ENCODE measurements around the gene PAX7. TPM values are rescaled to one million over a fixed set of nuclear protein-coding genes. Genes with fewer than 3 reads are reported as not detected.

PAX7 gene
- total RNA-seq, 4 donors from 2014 or later = not detected

GRCh38 chr1:18602533-18603211 lies 28.0 kb upstream of the PAX7 start:
- H3K36me3 ChIP-seq = no peaks in the 10 kb centered on the region
- peaks cover 0 to 35% of the 10 kb centered on the region in 2 donors for H3K27me3 ChIP-seq
- no peaks in the 10 kb centered on the region for H3K9me3 ChIP-seq
- no peaks in the 10 kb centered on the region for H3K4me1 ChIP-seq
- no peak for TF ChIP-seq CTCF (IDR thresholded peaks at IDR 0.05)
- no peak for TF ChIP-seq POLR2A (IDR thresholded peaks at IDR 0.05)
- no peak for TF ChIP-seq EP300 (IDR thresholded peaks at IDR 0.05)
- H3K4me3 ChIP-seq = no peak overlapping the region
- DNase-seq (ENCODE audit: low spot score in 2 of 2) = no peak
- WGBS, 2 donors = 45 to 68% methylated on average over 3 to 5 of the region's 5 CpGs
- no peak overlapping the region for H3K27ac ChIP-seq

- H3K4me1 ChIP-seq = no peaks in the 10 kb centered on the region
- H3K27ac ChIP-seq = no peak overlapping the region
- H3K9me3 ChIP-seq = no peaks in the 10 kb centered on the region
- no peak overlapping the region for H3K4me3 ChIP-seq
- no peaks in the 10 kb centered on the region for H3K36me3 ChIP-seq
- no peak for DNase-seq (ENCODE audit: low spot score in 2 of 2)
- WGBS, 2 donors = 39 to 46% methylated on average over 12 to 13 of the region's 13 CpGs
- no peak for TF ChIP-seq CTCF (IDR thresholded peaks at IDR 0.05)
- no peak for TF ChIP-seq POLR2A (IDR thresholded peaks at IDR 0.05)
- peaks cover 0 to 37% of the 10 kb centered on the region in 2 donors for H3K27me3 ChIP-seq
Observed at GRCh38 chr1:18603212-18603852, 27.3 kb upstream of the PAX7 start.

GRCh38 chr1:18606443-18607288 lies 24.0 kb upstream of the PAX7 start:
- Histone ChIP-seq H3K27me3 (peaks cover 0 to 44% of the 10 kb centered on the region in 2 donors), H3K4me1 (no peaks in the 10 kb centered on the region), H3K36me3 (no peaks in the 10 kb centered on the region), H3K4me3 (no peak overlapping the region), H3K9me3 (peaks cover 0 to 4% (median 0%) of the 10 kb centered on the region in 4 donors), H3K27ac (no peak overlapping the region)
- no peak for TF ChIP-seq EP300 (IDR thresholded peaks at IDR 0.05)
- no peak for TF ChIP-seq POLR2A (IDR thresholded peaks at IDR 0.05)
- TF ChIP-seq CTCF (IDR thresholded peaks at IDR 0.05) = no peak
- DNase-seq (ENCODE audit: low spot score in 2 of 2) = no peak
- WGBS, 2 donors = 50 to 65% methylated on average over 15 to 19 of the region's 19 CpGs

- WGBS, 2 donors = 65 to 72% methylated on average over 7 of the region's 7 CpGs
- no peaks in the 10 kb centered on the region for H3K36me3 ChIP-seq
- H3K27ac ChIP-seq = no peak overlapping the region
- H3K9me3 ChIP-seq = peaks cover 0 to 4% (median 0%) of the 10 kb centered on the region in 4 donors
- no peak overlapping the region for H3K4me3 ChIP-seq
- no peaks in the 10 kb centered on the region for H3K4me1 ChIP-seq
- no peak for DNase-seq (ENCODE audit: low spot score in 2 of 2)
- TF ChIP-seq CTCF (IDR thresholded peaks at IDR 0.05) (no peak), POLR2A (IDR thresholded peaks at IDR 0.05) (no peak), EP300 (IDR thresholded peaks at IDR 0.05) (no peak)
- peaks cover 0 to 48% of the 10 kb centered on the region in 2 donors for H3K27me3 ChIP-seq
Observed at GRCh38 chr1:18607289-18607760, 23.3 kb upstream of the PAX7 start.
